ENCODE data around the gene C1orf35.
A peak's percentile ranks its signal among the peaks of the same experiment; 100 is the strongest.

C1orf35 gene

GRCh38 chr1:228063251-228064191 is 39.6 kb downstream of the C1orf35 start:
- no peak for DNase-seq (ENCODE audit: low read depth)

- no peak for DNase-seq (ENCODE audit: low read depth)
Observed at GRCh38 chr1:228062812-228063211, 40.3 kb downstream of the C1orf35 start.

GRCh38 chr1:228062085-228062791 is 40.9 kb downstream of the C1orf35 start:
- no peak for DNase-seq (ENCODE audit: low read depth)

GRCh38 chr1:228061411-228062084 is 41.6 kb downstream of the C1orf35 start:
- no peak for DNase-seq (ENCODE audit: low read depth)

GRCh38 chr1:228060458-228061190 is 42.5 kb downstream of the C1orf35 start:
- no peak for DNase-seq (ENCODE audit: low read depth)

GRCh38 chr1:228059634-228060457 is 43.3 kb downstream of the C1orf35 start:
- peak; percentile 59 for DNase-seq (ENCODE audit: low read depth)

- DNase-seq (ENCODE audit: low read depth) = peak; percentile 69
Observed at GRCh38 chr1:228058949-228059633, 44.0 kb downstream of the C1orf35 start.

- no peak for DNase-seq (ENCODE audit: low read depth)
Observed at GRCh38 chr1:228058172-228058948, 44.8 kb downstream of the C1orf35 start.
